Measurements from ENCODE around the gene OSTF1.

Gene OSTF1

DNA sequence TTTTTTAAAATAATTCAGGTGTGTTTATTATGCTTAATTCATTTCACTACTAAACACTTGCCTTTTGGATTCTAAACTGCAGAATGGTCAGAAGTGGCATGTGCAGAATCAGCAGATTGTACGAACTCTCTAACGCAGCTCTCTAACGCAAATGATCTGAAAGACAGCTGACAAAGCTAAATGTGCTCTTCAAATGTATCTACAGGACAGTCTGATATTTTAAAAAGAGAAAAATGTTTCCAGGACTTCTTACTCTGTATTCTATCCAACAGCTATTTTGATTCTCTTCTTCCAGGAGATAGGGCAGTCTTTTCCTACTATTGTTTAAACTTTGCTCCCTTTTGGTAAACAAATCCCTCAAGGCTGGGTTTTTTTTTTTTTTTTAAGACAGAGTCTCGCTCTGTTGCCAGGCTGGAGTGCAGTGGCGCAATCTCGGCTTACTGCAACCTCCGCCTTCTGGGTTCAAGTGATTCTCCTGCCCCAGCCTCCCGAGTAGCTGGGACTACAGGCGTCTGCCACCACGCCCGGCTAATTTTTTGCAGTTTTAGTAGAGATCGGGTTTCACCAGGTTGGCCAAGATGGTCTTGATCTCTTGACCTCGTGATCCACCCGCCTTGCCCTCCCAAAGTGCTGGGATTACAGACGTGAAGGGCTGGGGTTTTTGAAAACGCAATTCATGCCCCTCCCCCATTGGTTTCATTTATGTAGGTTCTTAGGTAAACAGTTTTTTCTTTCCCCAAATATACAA lies 1.6 kb upstream of the OSTF1 start:
- no peak for DNase-seq

- DNase-seq: peak; percentile 24 to 27
These were observed 958 bp upstream of the OSTF1 start for GRCh38 chr9:75087289-75087823.

- peak; percentile 86 to 90 for DNase-seq
These were observed 495 bp downstream of the OSTF1 start for GRCh38 chr9:75088646-75089372.

DNA sequence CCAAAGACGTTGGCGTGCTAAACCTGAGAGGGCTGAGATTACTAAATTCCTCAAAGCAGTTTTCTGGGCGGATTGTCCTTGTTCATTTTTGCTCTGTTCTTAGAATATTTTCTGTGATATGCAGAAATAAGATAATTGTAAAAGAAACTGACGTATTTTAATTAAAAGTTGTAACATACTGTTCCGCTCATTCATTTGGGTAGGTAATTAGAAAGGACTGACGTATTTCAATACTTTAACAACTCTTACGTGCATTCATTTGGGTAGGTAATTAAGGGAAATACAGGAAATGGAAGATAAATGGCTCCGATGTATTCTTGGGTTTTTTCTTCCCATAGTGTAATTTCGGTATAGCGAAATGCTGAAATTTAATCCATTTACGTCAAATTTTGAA lies 1.1 kb downstream of the OSTF1 start:
- DNase-seq: no peak

DNA sequence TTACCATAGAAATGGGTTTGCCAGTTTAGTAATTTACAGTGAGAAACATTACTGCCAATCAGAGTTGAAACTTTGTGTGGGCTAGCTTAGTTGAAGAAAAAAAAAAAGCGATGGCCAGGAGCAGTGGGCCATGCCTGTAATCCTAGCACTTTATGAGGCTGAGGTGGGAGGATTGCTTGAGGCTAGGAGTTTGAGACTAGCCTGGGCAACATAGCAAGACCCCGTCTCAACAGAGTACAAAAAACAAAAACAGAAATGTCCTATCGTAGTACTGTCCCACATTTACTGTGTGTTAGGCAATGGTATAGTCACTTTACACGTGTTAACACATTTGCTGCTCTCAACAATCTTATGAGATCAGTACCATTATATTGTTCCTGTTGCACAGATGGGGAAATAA lies 2.3 kb downstream of the OSTF1 start:
- no peak for DNase-seq

DNA sequence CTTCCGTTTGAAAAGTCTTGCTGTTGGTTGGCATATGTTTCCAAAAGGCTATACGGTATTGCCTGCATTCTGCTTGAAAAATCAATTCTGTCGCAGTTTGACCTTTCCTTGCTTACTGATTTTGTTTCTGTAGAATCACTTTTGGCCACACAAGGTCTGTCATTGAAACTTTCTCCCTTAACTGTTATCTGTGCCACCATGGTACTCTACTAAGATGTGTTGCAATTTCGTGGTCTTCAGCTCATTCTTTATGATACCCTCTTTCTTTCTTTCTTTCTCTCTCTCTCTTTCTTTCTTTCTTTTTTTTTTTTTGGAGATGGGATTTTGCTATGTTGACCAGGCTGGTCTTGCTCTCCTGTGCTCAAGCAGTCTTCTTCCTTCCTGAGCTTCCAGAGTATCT lies 4.5 kb downstream of the OSTF1 start:
- no peak for DNase-seq

DNA sequence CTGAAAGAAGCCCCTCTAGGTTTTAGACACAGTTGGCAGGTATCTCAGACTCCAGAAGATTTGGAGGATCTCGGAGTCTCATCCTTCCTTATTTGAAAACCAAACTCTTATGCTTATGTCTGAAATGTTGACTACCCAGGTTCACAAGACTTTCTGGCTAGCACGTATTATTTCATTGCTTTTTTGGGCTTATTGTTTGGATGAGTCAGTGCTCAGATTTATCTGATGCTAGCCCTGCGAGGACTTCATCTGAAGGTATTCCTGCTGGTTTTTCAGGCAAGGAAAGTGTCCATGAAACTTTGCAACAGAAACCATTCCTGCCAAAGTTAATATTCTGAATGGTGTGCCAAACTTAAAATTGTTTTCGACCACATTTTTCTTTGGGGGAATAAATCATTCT lies 8.5 kb downstream of the OSTF1 start:
- DNase-seq: no peak

- DNase-seq: no peak
These were observed 12.8 kb downstream of the OSTF1 start for GRCh38 chr9:75101004-75101588.

DNA sequence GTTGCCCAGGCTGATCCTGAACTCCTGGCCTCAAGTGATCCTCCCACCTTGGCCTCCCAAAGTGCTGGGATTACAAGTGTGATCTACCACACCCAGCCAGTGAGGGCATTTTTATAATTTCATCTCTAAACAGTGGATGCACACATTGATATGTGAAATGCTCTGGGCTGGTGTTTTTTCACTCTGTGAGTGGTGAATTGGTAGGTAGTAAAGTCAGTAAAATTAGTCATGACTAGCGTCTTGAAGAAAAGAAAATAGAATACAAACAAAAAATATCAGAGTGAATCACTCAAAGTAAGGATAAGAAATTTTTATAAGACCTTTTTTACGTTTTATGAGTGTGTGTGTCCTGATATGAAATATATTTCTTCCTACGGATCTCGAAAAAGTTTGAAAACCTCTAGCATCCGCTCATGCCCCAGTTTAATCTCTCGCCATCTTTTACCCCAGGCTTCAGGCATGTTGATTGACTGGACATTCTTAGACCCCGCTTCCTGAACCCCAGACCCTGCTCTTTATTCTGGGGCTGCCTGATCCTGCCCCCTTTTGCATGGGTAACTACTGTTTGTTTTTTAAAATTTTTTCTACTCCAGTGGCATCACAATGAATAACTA lies 14.0 kb downstream of the OSTF1 start:
- DNase-seq: no peak

GRCh38 chr9:75104607-75105006 lies 16.3 kb downstream of the OSTF1 start:
- DNase-seq: no peak

DNA sequence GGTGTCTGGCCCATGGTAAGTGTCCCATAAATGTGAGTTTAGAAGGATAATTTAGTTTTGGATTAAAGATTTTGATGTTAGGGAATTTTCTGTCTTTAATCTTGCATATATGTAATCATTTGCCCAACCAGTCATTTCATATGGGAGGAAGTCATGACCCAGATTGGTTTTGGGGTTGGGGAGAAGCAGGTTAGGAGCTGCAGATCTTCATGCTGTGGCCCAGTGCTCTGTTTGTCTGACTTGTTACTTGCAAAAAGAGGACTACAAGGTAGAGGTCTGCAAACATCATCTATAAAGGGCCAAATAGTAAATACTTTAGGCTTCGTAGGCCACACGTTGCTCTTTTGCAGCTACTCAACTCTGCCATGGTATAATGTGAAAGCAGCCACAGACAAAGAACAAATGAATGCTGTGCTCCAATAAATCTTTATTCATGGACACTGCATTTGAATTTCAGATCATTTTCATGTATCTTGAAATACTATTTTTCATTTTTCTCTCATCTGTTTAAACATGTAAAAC lies 16.8 kb downstream of the OSTF1 start:
- no peak for DNase-seq

GRCh38 chr9:75105841-75106240 lies 17.5 kb downstream of the OSTF1 start:
- DNase-seq: no peak

DNA sequence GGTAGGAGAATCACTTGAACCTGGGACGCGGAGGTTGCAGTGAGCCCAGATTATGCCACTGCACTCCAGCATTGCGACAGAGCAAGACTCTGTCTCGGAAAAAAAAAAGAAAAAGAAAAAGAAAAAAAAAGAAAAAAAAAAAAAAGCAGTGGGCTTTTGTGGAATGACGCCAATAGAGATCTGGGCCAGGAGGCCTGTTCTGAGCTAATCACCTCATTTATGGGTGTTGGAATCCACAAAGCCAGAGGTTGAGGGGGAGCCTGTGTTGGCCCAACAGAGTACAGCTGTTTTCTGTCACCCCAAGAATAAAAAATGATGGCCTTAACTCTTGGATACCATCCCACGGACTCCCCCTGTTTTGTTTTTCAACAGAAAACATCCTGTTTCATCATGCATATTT lies 18.5 kb downstream of the OSTF1 start:
- DNase-seq: no peak

- DNase-seq: peak; percentile 5 to 27
These were observed 20.3 kb downstream of the OSTF1 start for GRCh38 chr9:75108571-75108970.

DNA sequence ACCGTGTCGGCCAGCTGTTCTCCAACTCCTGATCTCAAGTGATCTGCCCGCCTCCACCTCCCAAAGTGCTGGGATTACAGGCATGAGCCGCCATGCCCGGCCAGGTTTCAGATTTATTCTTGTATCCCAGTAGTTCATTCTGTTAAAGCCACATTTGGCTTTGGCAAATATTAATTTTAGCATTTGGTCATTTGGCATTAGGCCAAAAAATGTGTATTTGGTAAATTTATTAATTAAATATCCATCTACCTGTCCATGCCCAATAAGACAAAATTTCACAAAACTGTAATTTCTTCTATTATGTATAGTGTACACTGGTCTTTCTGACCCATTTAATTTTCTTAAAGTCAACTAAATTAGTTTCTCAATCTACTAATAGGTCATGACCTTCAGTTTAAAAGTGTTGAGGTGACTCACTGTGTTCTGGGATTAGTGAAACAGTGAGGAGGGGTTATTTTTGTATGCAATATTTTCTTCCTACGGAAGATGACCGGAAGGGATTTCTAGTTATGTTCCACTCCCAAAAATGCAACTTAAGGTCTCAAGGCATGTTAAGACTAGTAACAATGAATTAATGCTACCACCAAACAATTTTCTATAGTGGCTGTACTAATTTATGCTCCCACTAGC lies 21.0 kb downstream of the OSTF1 start:
- DNase-seq: no peak

DNA sequence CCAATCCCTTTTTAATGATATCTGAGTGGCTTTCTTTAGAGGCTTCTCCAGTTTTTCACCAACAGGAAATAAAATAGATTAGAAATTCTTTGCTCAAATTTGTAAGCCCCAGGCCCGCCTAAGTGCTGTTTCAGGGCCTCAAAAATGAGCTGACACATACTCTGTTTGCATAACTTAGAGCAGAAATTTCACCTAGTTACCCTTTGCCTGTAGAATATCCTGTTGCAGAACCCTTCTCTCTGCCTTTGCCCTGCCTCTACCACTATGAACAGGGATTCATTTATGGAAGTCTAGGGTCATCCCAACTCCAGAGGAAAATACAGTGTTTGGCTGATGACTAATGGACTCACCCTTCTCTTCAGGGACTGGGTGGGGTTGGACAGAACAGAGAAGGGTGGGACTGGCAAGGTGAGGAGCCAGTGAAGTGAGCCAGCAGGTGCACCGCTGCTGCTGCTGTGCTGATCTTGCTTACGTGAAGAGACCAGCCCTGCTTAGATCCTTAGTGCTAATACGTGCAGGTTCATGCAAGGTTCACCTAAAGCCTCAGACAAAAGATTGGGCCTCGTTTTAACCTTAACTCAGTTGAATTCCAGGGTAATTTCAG lies 22.8 kb downstream of the OSTF1 start:
- no peak for DNase-seq

DNA sequence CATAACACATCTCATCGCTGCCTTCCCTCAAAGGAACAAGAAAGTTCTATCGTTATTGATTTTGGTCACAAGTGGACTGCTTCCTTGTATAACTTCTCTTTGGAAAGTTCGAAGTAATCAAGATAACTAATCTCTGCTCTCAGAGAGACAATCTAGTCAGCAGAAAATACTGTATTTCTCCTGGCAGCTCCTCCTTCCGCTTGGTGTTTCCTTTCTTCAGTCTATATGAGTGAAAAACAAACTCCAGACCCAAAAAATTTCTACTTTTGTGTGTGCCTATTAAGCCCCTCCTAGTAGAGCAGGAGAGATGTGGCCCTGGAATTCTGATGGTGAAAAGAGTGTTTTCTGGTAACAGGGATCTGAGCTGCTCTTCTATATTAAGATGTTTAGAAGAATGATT lies 24.5 kb downstream of the OSTF1 start:
- no peak for DNase-seq

DNA sequence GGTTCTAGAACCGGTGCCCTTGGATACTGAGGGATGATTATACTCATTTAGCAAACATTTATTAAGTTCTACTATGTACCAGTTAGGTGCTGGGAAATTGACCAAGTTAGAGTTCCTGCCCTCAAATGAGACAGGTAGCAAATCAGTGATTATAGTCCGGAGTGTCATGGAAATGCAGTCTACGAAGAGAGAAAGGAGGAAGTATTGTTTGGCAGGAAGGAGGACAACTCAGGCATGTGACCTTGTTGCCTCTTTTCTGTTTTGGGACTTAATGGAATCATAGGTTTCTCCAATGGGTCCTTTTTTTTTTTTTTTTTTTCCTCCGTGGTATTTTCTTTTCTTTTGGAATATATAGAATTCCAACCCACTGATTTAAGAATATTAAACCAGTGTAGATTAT lies 28.0 kb downstream of the OSTF1 start:
- peak; percentile 8 to 29 for DNase-seq

- DNase-seq: no peak
These were observed 29.2 kb downstream of the OSTF1 start for GRCh38 chr9:75117564-75117963.

DNA sequence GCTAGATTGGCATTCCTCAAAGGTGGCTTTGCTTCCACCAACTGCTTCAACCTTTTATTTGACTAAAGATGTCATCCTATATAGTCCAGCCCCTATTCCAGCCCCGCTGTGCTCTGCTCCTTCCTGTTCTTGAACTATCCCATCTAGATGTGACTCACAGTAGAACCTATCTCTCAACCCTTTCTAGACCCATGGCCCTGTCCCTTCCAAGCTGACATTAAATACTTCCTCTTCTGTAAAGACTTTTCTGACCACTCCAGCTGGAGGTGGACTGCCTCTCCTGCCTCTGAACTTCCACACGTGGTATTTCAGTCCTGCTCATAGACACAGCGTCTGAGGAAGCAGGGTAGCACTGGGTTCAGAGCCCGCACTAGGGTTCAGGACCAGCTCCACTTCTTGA lies 32.4 kb downstream of the OSTF1 start:
- peak in 1 of 2 experiments; percentile 43 for DNase-seq

- DNase-seq: no peak
These were observed 33.7 kb downstream of the OSTF1 start for GRCh38 chr9:75121914-75122558.

DNA sequence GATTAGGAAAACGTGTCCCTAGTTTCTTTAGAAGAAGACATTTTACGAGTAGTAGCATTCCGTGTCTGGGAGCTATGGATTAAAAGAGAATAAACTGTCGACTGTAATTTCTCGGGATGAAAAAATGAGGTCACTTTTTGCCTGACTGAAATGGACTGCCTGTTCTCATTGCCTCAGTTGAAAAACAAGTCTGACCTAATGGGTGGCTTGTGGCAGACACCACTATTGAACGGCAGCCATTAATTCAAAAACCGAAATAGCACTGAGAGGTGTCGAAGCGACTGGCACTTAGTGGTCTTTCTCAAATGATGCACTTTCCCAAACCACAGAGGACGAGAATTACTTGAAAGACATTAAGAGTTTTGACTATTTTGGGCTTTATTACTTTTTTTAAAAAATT lies 35.4 kb downstream of the OSTF1 start:
- DNase-seq: no peak

Measured in Kasumi-1 (cell line).